Body of pancreas (tissue), 4 donors: Measurements from ENCODE around the gene HIVEP2. TPM values are rescaled to one million over a fixed set of nuclear protein-coding genes. Genes with fewer than 3 reads are reported as not detected.

ENCODE experiments used
- ATAC-seq: fragments of 150-250 bp; one replicate; pipeline ENCODE4 v1.9.1; 2016
- DNase-seq, 4 donors: peaks; one replicate each; pipeline ENCODE4 v3.0.0-alpha.2; 2019
- H3K27ac ChIP-seq, 4 donors: fragments of 200-600 bp; sonication (generic); 1 replicate in 3 of 4; 2 replicates in 1 of 4; pipeline versions ENCODE4 v1.5.1 to v1.6.1; 2016 to 2019; ENCODE audit warnings: mild to moderate bottlenecking in 1 of 4, mixed read lengths in 1 of 4, moderate library complexity in 1 of 4
- H3K27me3 ChIP-seq, 2 donors: fragments of 200-600 bp; sonication (generic); one replicate each; pipeline ENCODE4 v1.6.0; 2016; ENCODE audit warnings: mild to moderate bottlenecking in 1 of 2
- H3K36me3 ChIP-seq, 2 donors: fragments of 200-600 bp; sonication (generic); replicated peaks in 1 of 2; 2 replicates each; pipeline ENCODE4 v1.5.1; 2016; ENCODE audit warnings: low read depth in 2 of 2; ENCODE audit not compliant: insufficient read depth in 1 of 2
- H3K4me1 ChIP-seq: fragments of 200-600 bp; sonication (generic); one replicate; pipeline ENCODE4 v1.6.0; 2016
- H3K4me3 ChIP-seq, 2 donors: fragments of 200-600 bp; sonication (generic); 1 replicate in 1 of 2; 2 replicates in 1 of 2; pipeline ENCODE4 v1.5.1; 2016 to 2019
- H3K9me3 ChIP-seq, 3 donors: fragments of 200-600 bp; sonication (generic); 1 replicate in 2 of 3; 2 replicates in 1 of 3; pipeline ENCODE4 v1.5.1; 2016
- CTCF ChIP-seq, 7 experiments: fragments of 450-650 bp in 4 of 7; fragments of 200-600 bp in 3 of 7; sonication (generic) in 3 of 7; IDR thresholded peaks; one replicate each; pipeline ENCODE4 v1.5.1; 2016 to 2019; ENCODE audit warnings: antibody characterized with exemption in 7 of 7
- POLR2A ChIP-seq, 3 donors: fragments of 450-650 bp; IDR thresholded peaks; one replicate each; pipeline ENCODE4 v1.6.1; 2016; ENCODE audit warnings: antibody characterized with exemption in 3 of 3, mild to moderate bottlenecking in 2 of 3
- WGBS, 2 donors: methylation state at CpG; one replicate each; pipeline ENCODE4 v1.1.5; 2017; 5-methylcytosine and 5-hydroxymethylcytosine counted together
- intact Hi-C: fragments of 100-400 bp; cut with DNase I; formaldehyde crosslinking; loops from one replicate; pipeline ENCODE4 v1.15.1; 2023
- total RNA-seq, 2 donors: library from RNA; depleted of rRNA; stranded (reverse); fragments of >200 nt; gene quantifications; one replicate each; pipeline ENCODE4 v1.1.0, GENCODE V29; 2016

HIVEP2 gene
- total RNA-seq, 2 donors from 2014 or later = 11.2 to 16.5 TPM

DNA sequence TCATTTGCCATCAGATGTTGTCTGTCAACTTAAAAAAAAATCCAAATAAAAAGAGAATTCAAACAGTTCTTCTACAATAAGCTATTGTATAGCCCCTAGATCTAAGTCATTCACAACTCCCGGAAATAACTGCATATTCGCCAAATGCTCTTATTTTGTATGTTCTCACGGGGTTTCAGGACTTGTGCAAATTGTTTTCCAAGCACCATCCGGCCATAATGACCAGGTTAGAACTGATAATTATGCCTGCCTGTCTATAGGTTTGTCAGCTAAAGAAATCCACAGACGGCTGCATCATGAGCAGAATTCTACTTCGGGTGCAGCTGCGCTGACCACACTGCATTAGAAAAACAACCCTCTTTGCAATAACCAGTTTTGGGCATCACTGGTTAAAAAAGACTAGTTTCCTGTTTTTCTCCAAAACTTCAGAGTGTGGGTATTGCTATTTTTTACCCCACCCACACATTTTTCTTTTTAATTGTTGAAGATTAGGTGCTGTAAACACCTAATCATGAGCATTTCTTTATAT is 87.7 kb downstream of the HIVEP2 start:
- no peaks in the 10 kb centered on the region for H3K36me3 ChIP-seq
- intact Hi-C loops = no loop called here
- 66 to 82% methylated on average over 7 of the region's 7 CpGs for WGBS, 2 donors
- ATAC-seq (no peak), DNase-seq (no peak)
- H3K4me1 ChIP-seq = peaks cover 13% of the 10 kb centered on the region
- H3K27ac ChIP-seq = no peak overlapping the region
- no peaks in the 10 kb centered on the region for H3K9me3 ChIP-seq
- no peak for TF ChIP-seq CTCF (IDR thresholded peaks at IDR 0.05)
- no peak for TF ChIP-seq POLR2A (IDR thresholded peaks at IDR 0.05)
- H3K4me3 ChIP-seq = no peak overlapping the region
- H3K27me3 ChIP-seq = no peaks in the 10 kb centered on the region

DNA sequence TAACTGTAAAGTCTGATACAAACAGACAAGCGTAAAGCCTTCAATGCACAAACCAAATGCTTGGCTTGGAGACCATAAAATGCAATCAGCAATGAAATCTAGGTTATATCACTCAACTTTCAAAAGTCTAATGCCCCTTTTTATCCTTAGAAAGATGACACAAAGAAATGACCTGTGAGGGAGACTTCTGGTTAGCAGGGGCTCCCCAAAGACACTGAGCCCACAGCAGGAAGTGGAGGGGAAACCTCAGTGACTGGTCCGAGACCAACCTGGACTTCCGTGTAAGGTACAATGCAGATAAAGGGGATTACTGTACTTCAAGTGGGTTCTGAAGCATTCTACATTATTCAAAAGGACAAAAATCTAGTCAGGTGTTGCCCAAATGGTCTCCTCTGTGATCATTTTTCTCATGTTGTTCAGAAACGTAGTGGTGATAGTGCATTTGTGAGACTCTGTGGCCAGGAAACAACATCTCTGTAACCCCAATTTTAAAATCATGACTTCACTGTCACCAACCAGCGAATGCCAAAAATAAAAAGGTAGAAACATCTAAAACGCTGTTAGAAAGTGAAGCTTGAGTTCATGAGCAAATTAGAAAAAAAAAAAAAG is 88.2 kb downstream of the HIVEP2 start:
- H3K4me1 ChIP-seq = peaks cover 13% of the 10 kb centered on the region
- DNase-seq (no peak), ATAC-seq (no peak)
- no peak overlapping the region for H3K27ac ChIP-seq
- WGBS, 2 donors = 73 to 82% methylated on average over 6 of the region's 6 CpGs
- H3K9me3 ChIP-seq = no peaks in the 10 kb centered on the region
- intact Hi-C loops = no loop called here
- no peaks in the 10 kb centered on the region for H3K27me3 ChIP-seq
- TF ChIP-seq POLR2A (IDR thresholded peaks at IDR 0.05) (no peak), CTCF (IDR thresholded peaks at IDR 0.05) (no peak)
- no peaks in the 10 kb centered on the region for H3K36me3 ChIP-seq
- H3K4me3 ChIP-seq = no peak overlapping the region

GRCh38 chr6:142855893-142856623 is 88.9 kb downstream of the HIVEP2 start:
- DNase-seq (no peak), ATAC-seq (no peak)
- Histone ChIP-seq H3K36me3 (no peaks in the 10 kb centered on the region), H3K27ac (no peak overlapping the region), H3K9me3 (no peaks in the 10 kb centered on the region), H3K4me3 (no peak overlapping the region), H3K4me1 (peaks cover 15% of the 10 kb centered on the region), H3K27me3 (no peaks in the 10 kb centered on the region)
- TF ChIP-seq POLR2A (IDR thresholded peaks at IDR 0.05) (no peak), CTCF (IDR thresholded peaks at IDR 0.05) (no peak)
- intact Hi-C loops = no loop called here
- 69 to 75% methylated on average over 5 of the region's 5 CpGs for WGBS, 2 donors

GRCh38 chr6:142854589-142855488 is 90.1 kb downstream of the HIVEP2 start:
- Histone ChIP-seq H3K4me1 (peaks cover 25% of the 10 kb centered on the region), H3K9me3 (no peaks in the 10 kb centered on the region), H3K27ac (no peak overlapping the region), H3K27me3 (no peaks in the 10 kb centered on the region), H3K4me3 (no peak overlapping the region), H3K36me3 (no peaks in the 10 kb centered on the region)
- TF ChIP-seq POLR2A (IDR thresholded peaks at IDR 0.05) (no peak), CTCF (IDR thresholded peaks at IDR 0.05) (no peak)
- 86 to 90% methylated on average over 12 of the region's 12 CpGs for WGBS, 2 donors
- ATAC-seq (no peak), DNase-seq (no peak)
- intact Hi-C loops = no loop called here
